ENCODE measurements around the gene TEKTIP1.
"Not testable (repeated sequence)": the region's sequence is repeated elsewhere in the genome, so short reads cannot be mapped to it uniquely, and the experiment has no call there.

TEKTIP1 gene

DNA sequence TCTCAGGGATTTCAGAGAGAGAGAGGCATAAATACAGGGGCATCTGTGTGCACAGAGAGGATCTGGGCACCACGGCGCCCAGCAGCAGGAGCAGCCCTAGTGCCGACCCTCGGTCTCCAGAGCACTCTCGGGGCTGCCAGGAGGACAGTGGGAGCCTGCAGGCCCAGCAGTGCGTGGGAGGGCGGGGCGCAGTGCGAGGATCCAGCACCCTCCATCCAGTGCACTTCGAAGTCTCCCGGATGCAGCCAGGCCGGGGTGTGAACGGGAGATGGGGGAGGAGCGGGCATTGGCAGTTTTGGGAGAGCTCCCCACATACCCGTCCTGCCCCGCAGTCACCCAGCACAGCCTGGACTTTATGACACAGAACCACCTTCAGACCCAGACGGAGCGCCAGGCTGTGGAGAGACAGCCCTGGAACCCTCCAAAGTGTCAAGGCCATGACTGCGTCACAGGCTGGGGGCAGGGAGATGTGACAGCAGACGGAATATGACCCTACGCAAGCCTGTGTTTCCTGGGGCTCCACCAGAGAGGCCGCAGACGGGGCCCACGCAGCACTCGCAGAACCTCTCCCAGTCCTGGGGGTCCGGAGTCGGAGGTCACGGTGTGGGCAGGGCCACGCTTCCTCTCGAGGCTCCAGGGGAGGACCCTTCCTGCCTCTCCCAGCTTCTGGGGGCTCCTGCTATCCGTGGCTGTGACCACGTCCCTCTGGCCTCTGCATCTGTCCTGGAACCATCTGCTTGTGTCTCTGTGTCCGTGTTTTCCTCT is 14.7 kb upstream of the TEKTIP1 start:
- no peak for DNase-seq

DNA sequence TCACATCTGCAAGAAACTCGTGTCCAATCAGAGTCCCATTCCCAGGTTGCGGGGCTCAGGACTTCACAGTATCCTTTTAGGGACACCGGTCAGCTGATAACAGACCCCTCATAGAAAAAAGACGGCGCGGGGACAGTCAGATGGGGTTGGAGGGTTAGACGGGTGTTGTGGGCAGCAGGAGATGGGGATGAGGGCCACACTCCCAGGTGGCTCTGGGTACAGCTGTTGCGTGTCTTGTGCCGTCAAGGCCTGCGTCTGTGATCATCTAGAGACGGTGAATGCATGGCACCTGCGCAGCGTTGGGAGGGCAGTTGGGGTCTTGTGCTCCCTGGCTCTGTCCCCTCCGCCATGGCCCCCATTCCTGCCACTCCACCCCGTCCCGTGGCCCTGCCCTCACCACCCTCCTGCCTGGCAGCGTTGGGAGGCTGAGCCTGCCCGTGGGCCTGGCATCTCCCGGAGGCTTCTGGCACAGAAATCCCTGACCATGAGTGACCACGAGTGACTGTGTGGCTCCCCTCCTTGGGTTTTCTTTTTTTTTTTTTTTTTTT is 14.0 kb upstream of the TEKTIP1 start:
- no peak for DNase-seq

DNA sequence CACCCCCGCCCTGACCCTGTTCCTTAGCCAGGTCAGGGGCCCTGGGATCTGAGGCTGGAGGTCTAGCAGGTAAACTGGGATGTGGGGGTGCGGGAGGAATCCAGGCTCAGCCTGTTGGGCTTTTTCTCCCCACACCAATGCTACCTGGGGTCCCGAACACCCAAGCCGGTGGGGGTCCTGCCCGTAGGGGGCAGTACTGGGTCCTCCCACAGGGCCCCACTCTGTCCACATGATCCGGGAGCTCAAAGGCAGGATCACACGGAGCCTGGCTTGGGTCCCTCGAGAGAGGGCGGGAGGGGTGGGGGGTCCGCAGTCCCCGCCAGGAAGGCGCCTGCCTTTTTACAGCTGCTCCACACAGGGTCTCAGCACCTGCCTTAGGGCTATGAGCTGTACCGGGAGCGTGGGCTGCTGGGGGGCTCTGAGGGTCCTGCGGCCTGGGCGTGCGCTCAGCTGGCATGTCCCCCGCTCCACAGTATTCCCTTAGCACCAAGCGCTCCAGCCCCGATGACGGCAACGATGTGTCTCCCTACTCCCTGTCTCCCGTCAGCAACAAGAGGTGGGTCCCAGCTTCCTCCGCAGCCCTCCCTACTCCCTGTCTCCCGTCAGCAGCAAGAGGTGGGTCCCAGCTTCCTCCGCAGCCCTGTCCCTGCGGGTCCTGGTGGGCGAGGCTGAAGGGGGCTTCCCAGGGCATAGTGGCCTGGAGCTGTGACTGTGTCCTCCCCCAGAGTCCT is 12.3 kb upstream of the TEKTIP1 start:
- no peak for DNase-seq

DNA sequence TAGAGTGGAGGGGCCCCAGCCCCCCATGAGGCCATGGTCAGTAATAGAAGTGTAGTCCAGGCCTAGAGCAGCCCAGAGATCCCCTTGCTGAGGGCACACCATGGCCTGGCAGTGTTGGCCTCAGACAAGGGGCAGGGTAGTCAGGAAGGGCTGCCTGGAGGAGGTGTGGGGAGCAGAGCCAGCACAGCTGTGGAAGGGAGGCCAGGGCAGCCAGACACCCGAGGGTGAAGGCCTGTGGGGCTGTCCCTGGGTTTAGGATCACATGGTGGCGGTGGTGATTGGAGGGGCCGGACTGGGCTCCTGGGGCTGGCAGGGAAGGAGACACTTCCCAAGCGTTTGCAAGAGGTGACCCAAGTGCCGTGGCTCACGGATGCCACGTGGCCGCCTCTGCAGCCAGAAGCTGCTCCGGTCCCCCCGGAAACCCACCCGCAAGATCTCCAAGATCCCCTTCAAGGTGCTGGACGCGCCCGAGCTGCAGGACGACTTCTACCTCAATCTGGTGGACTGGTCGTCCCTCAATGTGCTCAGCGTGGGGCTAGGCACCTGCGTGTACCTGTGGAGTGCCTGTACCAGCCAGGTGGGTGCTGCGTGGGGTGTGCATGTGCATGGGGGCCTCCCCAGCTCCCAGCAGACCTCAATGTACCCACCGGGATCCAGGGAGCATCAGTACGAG is 11.6 kb upstream of the TEKTIP1 start:
- no peak for DNase-seq

DNA sequence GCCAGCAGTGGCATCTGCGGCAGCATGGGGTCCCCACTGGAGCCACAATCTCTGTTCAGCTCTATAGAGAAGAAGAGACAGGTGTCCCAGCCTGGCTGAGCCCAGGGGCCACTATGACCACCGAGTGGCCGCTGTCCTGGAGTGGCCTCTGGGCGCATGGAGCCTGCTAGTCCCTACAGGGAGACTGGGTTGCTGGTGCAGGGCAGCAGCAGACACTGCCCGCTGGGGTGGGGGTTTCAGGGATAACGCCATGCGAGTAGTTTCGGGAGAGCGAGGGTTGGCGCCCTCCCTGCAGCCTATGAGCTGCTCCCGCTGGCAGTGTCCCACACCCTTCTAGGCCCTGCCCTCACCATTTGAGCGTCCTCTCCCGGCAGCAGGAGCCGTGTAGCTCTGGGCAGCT is 10.9 kb upstream of the TEKTIP1 start:
- DNase-seq = no peak

DNA sequence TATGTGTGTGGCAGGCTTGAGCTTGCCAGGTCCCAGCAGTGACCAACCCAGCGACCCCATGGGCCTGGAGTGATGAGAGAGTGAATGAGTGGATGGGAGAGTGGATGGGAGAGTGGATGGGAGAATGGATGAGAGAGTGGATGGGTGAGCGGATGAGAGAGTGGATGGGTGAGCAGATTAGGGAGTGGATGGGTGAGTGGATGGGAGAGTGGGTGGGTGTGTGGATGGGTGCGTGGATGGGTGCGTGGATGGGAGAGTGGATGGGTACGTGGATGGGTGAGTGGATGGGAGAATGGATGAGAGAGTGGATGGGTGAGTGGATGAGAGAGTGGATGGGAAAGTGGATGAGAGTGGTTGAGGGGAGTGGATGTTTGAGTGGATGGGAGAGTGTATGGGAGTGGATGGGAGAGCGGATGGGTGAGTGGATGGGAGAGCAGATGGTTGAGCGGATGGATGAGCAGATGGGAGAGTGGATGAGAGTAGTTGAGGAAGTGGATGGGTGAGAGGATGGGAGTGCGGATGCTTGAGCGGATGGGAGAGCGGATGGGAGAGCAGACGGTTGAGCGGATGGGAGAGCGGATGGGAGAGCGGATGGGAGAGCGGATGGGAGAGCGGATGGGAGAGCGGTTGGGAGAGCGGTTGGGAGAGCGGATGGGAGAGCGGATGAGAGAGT is 10.3 kb upstream of the TEKTIP1 start:
- DNase-seq = no peak

DNA sequence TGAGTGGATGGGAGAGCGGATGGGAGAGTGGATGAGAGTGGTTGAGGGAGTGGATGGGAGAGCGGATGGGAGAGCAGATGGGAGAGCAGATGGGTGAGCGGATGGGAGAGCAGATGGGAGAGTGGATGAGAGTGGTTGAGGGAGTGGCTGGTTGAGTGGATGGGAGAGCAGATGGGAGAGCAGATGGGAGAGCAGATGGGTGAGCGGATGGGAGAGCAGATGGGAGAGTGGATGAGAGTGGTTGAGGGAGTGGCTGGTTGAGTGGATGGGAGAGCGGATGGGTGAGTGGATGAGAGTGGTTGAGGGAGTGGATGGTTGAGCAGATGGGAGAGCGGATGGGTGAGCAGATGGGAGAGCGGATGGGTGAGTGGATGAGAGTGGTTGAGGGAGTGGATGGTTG is 9.7 kb upstream of the TEKTIP1 start:
- DNase-seq = not testable (repeated sequence)

DNA sequence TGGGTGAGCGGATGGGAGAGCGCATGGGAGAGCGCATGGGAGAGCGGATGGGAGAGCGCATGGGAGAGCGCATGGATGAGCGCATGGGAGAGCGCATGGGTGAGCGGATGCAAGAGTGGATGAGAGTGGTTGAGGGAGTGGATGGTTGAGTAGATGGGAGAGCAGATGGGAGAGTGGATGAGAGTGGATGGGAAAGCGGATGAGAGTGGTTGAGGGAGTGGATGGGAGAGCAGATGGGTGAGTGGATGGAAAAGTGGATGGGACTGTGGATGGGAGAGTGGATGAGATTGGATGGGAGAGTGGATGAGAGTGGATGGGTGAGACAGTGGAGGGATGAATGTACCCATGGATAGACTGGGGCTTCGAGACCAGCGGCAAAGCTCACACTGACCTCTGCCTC is 8.6 kb upstream of the TEKTIP1 start:
- no peak for DNase-seq

DNA sequence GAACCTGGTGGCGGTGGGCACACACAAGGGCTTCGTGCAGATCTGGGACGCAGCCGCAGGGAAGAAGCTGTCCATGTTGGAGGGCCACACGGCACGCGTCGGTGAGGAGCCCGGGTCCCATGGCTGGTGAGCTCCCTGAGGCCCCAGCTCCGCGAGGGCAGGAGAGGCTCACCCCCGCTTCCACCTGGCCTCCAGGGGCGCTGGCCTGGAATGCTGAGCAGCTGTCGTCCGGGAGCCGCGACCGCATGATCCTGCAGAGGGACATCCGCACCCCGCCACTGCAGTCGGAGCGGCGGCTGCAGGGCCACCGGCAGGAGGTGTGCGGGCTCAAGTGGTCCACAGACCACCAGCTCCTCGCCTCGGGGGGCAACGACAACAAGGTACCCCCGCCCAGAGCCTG is 7.3 kb upstream of the TEKTIP1 start:
- no peak for DNase-seq

DNA sequence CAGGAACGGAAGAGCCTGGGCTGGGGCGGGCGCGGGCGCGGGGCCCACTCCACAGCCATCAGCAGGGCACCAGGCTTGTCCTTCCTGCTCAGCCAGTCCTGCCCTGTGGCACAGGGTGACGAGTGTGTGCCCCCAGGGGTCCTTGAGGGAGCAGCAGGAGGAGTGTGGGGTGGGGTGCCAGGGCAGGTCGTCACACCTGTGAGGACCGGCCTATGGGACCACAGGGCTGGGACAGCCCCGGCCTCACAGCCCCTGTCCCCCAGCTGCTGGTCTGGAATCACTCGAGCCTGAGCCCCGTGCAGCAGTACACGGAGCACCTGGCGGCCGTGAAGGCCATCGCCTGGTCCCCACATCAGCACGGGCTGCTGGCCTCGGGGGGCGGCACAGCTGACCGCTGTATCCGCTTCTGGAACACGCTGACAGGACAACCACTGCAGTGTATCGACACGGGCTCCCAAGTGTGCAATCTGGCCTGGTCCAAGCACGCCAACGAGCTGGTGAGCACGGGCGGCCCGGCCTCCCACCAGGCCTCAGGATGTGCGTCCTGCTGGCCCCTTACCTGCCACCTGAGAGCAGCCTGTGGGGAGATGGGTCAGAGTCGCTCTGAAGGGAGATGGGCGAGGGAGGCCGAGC is 6.7 kb upstream of the TEKTIP1 start:
- DNase-seq = no peak

DNA sequence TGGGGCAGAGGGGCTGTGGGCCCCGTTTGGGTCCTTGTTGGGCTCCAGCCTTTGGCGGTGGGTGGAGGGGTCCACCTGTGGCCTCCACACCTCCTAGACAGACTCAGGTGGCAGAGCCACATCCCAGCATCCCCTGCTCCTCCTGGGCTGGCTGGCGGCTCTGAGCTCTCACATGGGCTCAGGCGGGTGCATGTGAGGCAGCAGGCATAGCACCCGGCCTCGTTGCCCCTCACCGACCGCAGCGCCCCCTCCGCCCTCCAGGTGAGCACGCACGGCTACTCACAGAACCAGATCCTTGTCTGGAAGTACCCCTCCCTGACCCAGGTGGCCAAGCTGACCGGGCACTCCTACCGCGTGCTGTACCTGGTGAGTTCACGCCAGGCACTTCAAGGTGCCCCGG is 5.9 kb upstream of the TEKTIP1 start:
- no peak for DNase-seq

DNA sequence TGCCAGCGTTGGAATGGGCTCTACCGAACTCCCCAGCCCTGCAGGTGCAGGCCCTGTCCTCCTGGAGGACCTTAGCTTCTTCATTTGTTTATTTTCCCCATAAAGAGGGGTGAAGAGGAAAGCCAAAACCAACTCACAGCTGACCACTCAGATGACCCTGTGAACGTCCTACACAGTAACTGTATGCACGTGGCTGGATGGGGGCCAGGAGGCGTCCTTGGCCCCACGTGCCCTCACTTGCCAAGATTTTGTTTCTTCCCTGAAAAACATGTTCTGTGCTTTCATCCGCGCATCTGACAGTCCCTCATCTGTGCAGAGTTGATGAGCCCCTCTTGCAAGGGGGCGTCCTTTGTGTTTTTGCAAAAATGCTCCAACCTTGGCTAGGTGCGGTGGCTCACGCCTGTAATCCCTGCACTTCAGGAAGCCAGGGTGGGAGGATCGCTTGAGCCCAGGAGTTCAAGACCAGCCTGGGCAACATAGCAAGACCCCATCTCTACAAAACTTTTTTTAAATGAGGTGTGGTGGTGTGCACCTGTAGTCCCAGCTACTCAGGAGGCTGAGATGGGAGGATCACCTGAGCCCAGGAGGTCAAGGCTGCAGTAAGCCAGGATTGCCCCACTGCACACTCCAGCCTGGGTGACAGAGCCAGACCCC is 5.3 kb upstream of the TEKTIP1 start:
- no peak for DNase-seq

DNA sequence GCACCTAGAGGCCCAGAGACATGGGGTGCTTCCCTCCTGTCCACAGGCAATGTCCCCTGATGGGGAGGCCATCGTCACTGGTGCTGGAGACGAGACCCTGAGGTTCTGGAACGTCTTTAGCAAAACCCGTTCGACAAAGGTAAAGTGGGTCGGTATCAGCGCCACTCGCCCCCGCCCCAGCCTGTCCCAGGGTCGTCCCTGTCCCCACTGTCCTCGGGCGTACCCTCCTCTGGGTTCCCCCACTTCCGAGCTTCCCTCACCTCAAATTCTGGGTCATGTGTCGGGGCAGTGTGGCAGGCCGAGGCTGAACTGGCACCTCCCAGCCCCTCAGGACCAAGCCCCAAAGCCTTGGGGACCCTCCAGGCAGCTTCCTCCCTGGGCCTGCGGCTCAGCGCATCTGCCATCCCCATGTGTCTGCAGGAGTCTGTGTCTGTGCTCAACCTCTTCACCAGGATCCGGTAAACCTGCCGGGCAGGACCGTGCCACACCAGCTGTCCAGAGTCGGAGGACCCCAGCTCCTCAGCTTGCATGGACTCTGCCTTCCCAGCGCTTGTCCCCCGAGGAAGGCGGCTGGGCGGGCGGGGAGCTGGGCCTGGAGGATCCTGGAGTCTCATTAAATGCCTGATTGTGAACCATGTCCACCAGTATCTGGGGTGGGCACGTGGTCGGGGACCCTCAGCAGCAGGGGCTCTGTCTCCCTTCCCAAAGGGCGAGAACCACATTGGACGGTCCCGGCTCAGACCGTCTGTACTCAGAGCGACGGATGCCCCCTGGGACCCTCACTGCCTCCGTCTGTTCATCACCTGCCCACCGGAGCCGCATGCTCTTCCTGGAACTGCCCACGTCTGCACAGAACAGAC is 4.4 kb upstream of the TEKTIP1 start:
- no peak for DNase-seq

DNA sequence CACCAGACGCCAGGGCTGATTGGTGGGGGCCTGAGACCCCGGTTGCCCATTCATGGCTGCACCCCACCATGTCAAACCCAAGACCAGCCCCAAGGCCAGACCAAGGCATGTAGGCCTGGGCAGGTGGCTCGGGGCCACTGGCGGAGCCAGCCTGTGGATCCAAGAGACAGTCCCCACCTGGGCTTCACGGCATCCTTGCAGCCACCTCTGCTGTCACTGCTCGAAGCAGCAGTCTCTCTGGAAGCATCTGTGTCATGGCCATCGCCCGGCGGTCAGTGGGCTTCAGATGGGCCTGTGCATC is 3.8 kb upstream of the TEKTIP1 start:
- no peak for DNase-seq

DNA sequence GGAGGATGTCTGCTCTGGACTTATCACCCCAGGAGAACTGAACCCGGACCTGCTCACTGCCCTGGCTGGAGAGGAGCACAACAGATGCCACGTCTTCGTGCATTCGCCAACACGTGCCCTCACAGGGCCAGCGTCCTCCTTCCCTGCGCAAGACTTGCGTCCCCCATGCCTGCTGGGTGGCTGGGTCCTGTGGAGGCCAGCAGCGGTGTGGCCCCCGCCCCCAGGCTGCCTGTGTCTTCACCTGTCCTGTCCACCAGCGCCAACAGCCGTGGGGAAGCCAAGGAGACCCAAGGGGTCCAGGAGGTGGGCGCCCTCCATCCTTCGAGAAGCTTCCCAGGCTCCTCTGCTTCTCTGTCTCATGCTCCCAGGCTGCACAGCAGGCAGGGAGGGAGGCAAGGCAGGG is 3.4 kb upstream of the TEKTIP1 start:
- no peak for DNase-seq

DNA sequence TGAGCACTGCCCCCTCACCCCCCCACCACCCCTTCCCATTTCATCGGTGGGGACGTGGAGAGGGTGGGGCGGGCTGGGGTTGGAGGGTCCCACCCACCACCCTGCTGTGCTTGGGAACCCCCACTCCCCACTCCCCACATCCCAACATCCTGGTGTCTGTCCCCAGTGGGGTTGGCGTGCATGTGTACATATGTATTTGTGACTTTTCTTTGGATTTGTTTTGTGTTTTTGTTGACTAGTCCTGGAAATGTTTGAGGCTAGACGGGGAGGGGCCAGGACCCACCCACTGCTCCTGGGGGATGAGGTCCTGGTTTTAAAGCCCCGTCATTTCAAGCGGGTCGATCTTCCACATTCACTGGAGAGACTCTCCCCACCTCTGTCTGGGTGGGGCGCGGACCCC is 3.0 kb upstream of the TEKTIP1 start:
- no peak for DNase-seq

DNA sequence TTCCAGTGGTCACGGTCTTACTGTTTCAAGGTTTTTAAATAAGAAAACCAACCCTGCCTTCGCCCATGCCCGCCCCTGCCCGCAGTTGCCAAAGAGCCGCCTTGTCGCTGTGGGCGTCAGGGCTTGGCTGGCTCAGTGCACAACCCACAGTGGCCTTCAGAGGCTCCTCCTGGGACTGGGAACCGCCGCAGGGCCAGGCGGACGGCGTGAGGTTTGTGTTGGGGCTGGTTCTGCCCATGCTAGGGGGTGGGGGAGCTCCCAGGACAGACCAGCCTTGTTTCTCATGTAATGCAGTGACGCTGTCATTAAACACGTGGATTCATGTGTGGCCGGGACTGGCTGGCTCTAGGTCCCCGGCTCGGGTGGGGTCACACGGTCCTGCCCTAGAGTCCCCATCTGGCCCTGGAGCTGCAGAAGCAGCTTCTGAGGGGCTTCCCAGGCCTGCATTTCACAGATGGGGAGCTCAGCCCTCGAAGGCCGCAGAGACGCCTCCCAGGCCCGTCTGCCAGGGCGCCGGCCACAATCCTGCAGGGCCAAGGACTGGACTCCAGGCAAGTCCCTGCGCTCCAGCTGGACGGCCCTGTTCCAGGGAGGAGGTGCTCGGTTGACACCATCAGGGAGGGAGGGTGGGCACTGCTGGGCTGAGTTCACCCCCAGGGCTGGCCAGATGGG is 2.4 kb upstream of the TEKTIP1 start:
- no peak for DNase-seq

DNA sequence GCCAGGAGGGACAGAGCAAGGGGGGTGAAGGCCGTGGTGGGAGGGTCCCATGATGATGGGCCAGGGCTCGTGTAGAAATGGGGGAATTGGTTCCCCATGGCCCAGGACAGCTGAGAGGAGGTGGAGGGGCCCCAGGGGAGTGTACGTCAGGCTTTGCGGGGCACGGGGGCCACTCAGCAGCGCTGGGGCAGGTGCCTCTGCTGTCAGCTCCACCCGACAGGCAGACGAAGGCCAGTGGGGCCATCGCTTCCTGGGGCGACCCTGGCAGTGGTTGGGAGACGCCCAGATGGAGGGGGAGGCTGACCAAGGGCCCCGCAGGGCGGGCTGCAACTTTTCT is 1.9 kb upstream of the TEKTIP1 start:
- no peak for DNase-seq

DNA sequence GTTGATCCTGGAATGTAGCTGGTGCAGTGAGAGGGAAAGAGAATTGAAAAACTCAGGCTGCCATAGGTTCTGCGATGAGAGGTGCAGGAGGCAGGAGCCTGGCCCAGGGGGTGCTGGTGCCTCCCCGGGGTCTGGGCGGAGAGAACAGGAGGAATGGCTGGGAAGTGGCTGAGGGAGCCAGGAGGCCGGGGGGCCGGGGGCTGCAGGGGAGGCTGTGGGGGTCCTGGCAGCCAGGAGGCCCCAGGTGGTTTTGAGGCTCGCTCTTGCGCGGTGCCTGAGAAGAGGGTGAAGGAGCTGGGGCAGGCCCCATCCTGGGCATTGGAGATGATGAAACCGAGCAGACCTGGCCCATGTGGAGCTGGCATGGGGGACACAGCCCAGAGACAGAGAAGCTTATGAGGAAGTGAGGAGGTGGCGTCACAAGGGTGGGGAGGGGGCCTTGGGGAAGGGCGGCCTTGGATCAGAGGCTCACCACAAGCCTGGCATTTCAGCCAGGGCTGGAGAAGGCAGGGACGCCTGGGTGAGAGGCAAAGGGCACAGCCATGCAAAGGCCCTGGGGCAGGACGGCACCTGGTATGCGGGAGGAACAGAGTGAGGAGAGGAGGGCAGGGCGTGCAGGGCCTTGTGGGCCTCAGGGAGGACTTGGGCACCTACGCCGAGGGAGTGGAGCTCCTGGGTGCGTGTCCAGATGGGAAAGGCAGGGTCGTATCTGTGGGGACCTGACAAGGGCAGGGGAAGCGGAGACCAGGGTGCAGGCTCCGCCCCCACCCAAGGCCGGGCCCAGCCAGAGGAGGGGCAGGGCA is 1.3 kb upstream of the TEKTIP1 start:
- no peak for DNase-seq

Measured in activated T-cell treated with anti-CD3 and anti-CD28 coated beads, Interleukin-2, amount 50 U/mL, for 48 hours (primary cell).